Skeletal muscle tissue (tissue), 4 donors: Measurements from ENCODE around the gene MAPK13. TPM values are rescaled to one million over a fixed set of nuclear protein-coding genes. Genes with fewer than 3 reads are reported as not detected.
"Not testable (repeated sequence)": the region's sequence is repeated elsewhere in the genome, so short reads cannot be mapped to it uniquely, and the experiment has no call there.

Experiments
- H3K27ac ChIP-seq: one replicate; pipeline ENCODE4 v1.7.0; 2013; ENCODE audit warnings: mild to moderate bottlenecking, low read depth, low read length, inconsistent platforms
- H3K27me3 ChIP-seq, 3 donors: one replicate each; pipeline ENCODE4 v1.7.0; 2013; ENCODE audit warnings: low read length in 3 of 3; ENCODE audit not compliant: control insufficient read depth in 3 of 3, insufficient read depth in 3 of 3
- H3K36me3 ChIP-seq, 3 donors: one replicate each; pipeline ENCODE4 v1.7.0; 2013; ENCODE audit warnings: low read length in 3 of 3; ENCODE audit not compliant: control insufficient read depth in 3 of 3, insufficient read depth in 3 of 3
- H3K4me1 ChIP-seq, 3 donors: one replicate each; pipeline ENCODE4 v1.7.0; 2013; ENCODE audit warnings: low read length in 3 of 3, mild to moderate bottlenecking in 3 of 3; ENCODE audit not compliant: control insufficient read depth in 3 of 3, insufficient read depth in 3 of 3
- H3K4me3 ChIP-seq, 3 donors: one replicate each; pipeline ENCODE4 v1.7.0; 2013; ENCODE audit warnings: low read length in 3 of 3
- H3K9ac ChIP-seq, 3 donors: one replicate each; pipeline ENCODE4 v1.7.0; 2013; ENCODE audit warnings: low read length in 3 of 3, mild to moderate bottlenecking in 3 of 3, moderate library complexity in 2 of 3, low read depth in 1 of 3
- H3K9me3 ChIP-seq, 3 donors: one replicate each; pipeline ENCODE4 v1.7.0; 2013; ENCODE audit warnings: low read length in 3 of 3; ENCODE audit not compliant: control insufficient read depth in 3 of 3
- total RNA-seq: library from RNA; depleted of rRNA; stranded (reverse); fragments of >200 nt; gene quantifications from one replicate; pipeline ENCODE4 v1.2.3, GENCODE V29; 2014
- donor health status: Osteomylitis.

Gene MAPK13
- 3.1 TPM for total RNA-seq

- peak within 1 kb of the TSS; percentile 22 to 50 (median 23) for H3K9ac ChIP-seq
- peaks cover 0 to 55% (median 33%) of the 10 kb centered on the region in 3 donors for H3K27me3 ChIP-seq
- peaks cover 3 to 15% (median 10%) of the 10 kb centered on the region in 3 donors for H3K4me1 ChIP-seq
- peak within 1 kb of the TSS; percentile 32 to 52 (median 43) for H3K4me3 ChIP-seq
- peak within 1 kb of the TSS; percentile 7 for H3K27ac ChIP-seq
- no peaks in the 10 kb centered on the region for H3K36me3 ChIP-seq
- H3K9me3 ChIP-seq: no peaks in the 10 kb centered on the region
Measured at GRCh38 chr6:36129941-36130666, at the start of gene MAPK13. Gene MAPK13 (plus strand): TSS chr6:36130513. CDS start chr6:36130583, 70 bp downstream.

DNA sequence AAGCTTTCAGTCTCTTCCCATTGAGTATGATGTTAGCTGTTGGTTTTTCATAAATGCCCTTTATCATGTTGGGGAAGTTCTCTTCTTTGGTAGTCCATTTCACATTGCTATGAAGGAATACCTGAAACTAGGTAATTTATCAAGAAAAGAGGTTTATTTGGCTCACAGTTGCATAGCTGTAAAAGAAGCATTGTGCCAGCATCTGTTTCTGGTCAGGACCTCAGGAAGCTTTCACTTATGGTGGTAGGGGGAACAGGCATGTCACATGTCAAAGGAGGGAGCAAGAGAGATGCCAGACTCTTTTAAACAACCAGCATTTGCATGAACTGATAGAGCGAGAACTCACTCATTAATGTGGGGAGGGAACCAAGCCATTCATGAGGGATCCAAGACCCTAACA lies 48.0 kb upstream of the MAPK13 start:
- no peak overlapping the region for H3K9ac ChIP-seq
- H3K4me1 ChIP-seq: no peaks in the 10 kb centered on the region
- H3K9me3 ChIP-seq: no peaks in the 10 kb centered on the region
- H3K27me3 ChIP-seq: no peaks in the 10 kb centered on the region
- no peak overlapping the region for H3K4me3 ChIP-seq
- H3K27ac ChIP-seq: no peak overlapping the region
- peaks cover 22 to 44% (median 38%) of the 10 kb centered on the region in 3 donors for H3K36me3 ChIP-seq

DNA sequence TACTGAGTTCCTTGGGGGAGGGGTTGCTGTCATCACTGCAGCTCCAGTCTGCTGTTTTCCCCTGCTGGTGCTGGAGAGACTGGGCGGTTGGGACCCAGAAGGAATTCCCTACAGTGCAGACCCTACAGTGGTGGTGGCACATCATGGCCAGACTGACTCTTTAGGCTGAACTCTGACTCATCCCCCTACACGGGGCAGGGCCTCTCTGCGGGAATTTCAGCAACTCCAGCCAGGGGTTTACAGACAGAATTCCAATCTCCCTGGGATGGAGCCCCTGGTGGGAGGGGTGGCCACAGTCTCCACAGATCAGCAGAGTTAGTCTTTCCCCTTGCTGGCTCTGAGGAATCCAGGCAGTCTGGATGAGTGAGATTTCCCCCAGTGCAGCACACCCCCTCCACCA lies 46.9 kb upstream of the MAPK13 start:
- Histone ChIP-seq H3K36me3 (peaks cover 18 to 41% (median 32%) of the 10 kb centered on the region in 3 donors), H3K4me1 (no peaks in the 10 kb centered on the region), H3K9ac (no peak overlapping the region), H3K27me3 (no peaks in the 10 kb centered on the region), H3K9me3 (no peaks in the 10 kb centered on the region), H3K4me3 (no peak overlapping the region), H3K27ac (no peak overlapping the region)

- H3K4me1 ChIP-seq, H3K9me3 ChIP-seq, H3K27ac ChIP-seq, H3K4me3 ChIP-seq, H3K9ac ChIP-seq, H3K27me3 ChIP-seq: not testable (repeated sequence)
- peaks cover 10 to 24% (median 23%) of the 10 kb centered on the region in 3 donors for H3K36me3 ChIP-seq
Measured at GRCh38 chr6:36088204-36088603, 42.1 kb upstream of the MAPK13 start.

- Histone ChIP-seq H3K9ac (no peak overlapping the region), H3K36me3 (peaks cover 2 to 16% (median 15%) of the 10 kb centered on the region in 3 donors), H3K27ac (no peak overlapping the region), H3K9me3 (no peaks in the 10 kb centered on the region), H3K4me3 (no peak overlapping the region), H3K27me3 (no peaks in the 10 kb centered on the region), H3K4me1 (no peaks in the 10 kb centered on the region)
Measured at GRCh38 chr6:36089048-36089447, 41.3 kb upstream of the MAPK13 start.

- Histone ChIP-seq H3K9me3 (no peaks in the 10 kb centered on the region), H3K9ac (no peak overlapping the region), H3K27ac (no peak overlapping the region), H3K27me3 (no peaks in the 10 kb centered on the region), H3K4me3 (no peak overlapping the region), H3K36me3 (peaks cover 0 to 26% (median 20%) of the 10 kb centered on the region in 3 donors), H3K4me1 (peaks cover 0 to 11% (median 5%) of the 10 kb centered on the region in 3 donors)
Measured at GRCh38 chr6:36094238-36094637, 36.1 kb upstream of the MAPK13 start.

DNA sequence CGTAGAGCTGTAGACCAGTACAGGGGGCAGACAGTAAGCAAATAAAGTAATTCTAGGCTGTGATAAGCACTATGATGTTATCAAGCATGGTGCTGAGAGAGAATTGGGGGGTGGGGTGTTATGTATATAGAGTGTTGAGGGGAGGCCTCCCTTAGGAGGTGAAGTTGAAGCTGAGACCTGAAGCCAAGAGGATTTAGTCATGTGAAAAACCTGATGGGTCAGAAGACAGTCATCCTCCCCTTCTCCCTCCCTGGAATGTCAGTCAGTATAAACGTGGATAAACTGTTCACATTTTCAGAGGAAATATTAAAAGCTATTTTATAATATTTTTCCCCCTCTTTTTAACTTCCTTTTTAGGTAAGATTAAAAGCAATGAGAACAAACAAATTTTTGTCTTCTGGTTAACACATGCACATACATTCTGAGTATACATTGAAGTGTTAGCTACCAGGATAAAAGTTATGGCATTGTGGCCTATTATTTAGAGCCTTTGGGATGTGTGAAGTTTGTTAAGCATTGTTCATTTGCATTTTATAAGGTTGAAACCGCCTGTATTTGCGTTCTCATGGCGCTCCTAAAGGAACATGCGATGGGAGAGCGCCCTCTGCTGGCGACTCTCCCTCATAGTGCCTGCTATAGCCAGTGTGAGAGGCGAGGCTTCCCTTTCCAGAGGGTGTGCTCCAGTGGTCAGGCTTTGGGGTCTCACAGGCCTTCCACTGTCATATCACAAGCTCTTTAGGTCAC lies 35.4 kb upstream of the MAPK13 start:
- H3K9me3 ChIP-seq: no peaks in the 10 kb centered on the region
- H3K27ac ChIP-seq: no peak overlapping the region
- peaks cover 0 to 11% (median 5%) of the 10 kb centered on the region in 3 donors for H3K4me1 ChIP-seq
- H3K36me3 ChIP-seq: peaks cover 0 to 28% (median 20%) of the 10 kb centered on the region in 3 donors
- H3K27me3 ChIP-seq: no peaks in the 10 kb centered on the region
- H3K4me3 ChIP-seq: no peak overlapping the region
- peak overlapping the region in 1 of 3 donors; percentile 1 for H3K9ac ChIP-seq

GRCh38 chr6:36095497-36096391 lies 34.6 kb upstream of the MAPK13 start:
- H3K4me1 ChIP-seq: peaks cover 0 to 11% (median 5%) of the 10 kb centered on the region in 3 donors
- no peaks in the 10 kb centered on the region for H3K27me3 ChIP-seq
- peaks cover 0 to 31% (median 22%) of the 10 kb centered on the region in 3 donors for H3K36me3 ChIP-seq
- no peaks in the 10 kb centered on the region for H3K9me3 ChIP-seq
- no peak overlapping the region for H3K4me3 ChIP-seq
- no peak overlapping the region for H3K9ac ChIP-seq
- H3K27ac ChIP-seq: no peak overlapping the region

- Histone ChIP-seq H3K36me3 (peaks cover 5 to 27% (median 25%) of the 10 kb centered on the region in 3 donors), H3K9ac (no peak overlapping the region), H3K27me3 (no peaks in the 10 kb centered on the region), H3K9me3 (no peaks in the 10 kb centered on the region), H3K4me3 (no peak overlapping the region), H3K4me1 (peaks cover 0 to 11% (median 5%) of the 10 kb centered on the region in 3 donors), H3K27ac (no peak overlapping the region)
Measured at GRCh38 chr6:36098253-36098919, 31.9 kb upstream of the MAPK13 start.
